GM18519 (cell line): Measurements from ENCODE around the gene ANKRD49.
A peak's percentile ranks its signal among the peaks of the same experiment; 100 is the strongest.

Experiments used
- ATAC-seq: cut with Tn5 transposase; IDR thresholded peaks from one replicate; pipeline ENCODE4 v1.9.1; 2021; ENCODE audit warnings: mild to moderate bottlenecking, moderate library complexity; ENCODE audit not compliant: unreplicated experiment, low FRiP score

The ANKRD49 gene, protein sequence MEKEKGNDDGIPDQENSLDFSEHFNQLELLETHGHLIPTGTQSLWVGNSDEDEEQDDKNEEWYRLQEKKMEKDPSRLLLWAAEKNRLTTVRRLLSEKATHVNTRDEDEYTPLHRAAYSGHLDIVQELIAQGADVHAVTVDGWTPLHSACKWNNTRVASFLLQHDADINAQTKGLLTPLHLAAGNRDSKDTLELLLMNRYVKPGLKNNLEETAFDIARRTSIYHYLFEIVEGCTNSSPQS

DNA sequence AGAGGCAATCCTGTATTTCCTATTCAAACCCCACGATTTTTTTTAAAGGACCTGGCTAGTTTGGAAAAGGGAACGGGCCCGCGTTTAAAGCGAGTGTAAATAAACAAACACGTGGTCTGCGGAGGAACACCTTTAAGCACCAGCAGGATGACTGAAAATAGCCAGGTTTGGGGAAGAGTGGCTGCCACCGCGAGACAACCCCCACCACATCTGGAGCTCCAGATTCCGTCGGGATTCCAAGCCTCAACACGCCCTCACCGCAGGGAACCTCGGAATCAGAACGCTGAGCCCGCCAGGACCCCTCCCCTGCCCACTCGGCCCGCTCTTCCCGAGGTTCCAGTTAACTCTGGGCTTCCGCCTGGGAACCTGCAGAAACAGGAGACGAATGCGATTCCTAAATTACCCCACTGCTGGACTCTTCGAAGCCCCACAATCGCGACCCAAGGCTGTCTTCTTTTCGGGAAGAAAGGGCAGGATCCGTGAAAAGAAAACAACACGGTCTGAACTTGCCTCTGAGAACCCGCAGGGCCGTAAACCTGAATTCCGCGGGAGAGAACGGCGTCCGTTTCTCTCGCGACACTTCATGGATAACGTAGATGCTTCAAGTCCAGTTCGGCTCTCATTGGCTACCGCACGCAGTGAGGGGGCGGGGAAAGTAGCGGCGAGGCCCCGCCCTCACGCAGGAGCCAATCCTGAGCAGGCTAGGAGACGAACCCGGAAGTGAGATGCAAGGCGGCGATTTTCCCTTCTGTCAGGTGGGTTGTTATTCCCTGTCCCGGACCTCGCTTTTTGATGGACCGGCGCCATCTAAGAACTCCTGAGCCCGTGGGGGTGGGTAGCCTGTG lies at the start of gene ANKRD49, which contains the start of gene MRE11:
Gene ANKRD49 (plus strand): TSS at position 704 of the 845 bp plus-strand sequence. CDS start 2,710 bp downstream, outside the sequence.
Gene MRE11 (minus strand): TSS at position 564 of the 845 bp plus-strand sequence. CDS start 1,043 bp downstream, outside the sequence.
- ATAC-seq, result peak; percentile 99

DNA sequence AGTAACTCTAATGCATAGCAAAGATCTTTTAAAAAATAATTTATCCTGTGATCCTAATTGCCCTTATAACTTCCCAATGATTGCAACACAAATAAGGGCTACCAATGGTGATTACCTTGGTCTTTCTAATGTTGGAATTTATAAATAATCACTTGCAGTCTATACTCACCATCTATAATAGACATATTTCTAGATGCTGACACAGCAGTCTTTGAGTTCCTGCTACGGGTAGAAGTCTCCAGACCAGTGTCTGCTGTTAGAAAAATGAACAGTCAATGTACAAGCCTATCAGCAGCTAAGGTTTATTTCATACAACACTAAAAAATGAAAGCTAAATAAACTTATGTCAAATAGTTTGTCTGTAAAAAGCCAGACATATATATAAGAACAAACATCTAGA lies 48.1 kb upstream of the ANKRD49 start:
- no peak for ATAC-seq

GRCh38 chr11:94447149-94447548 lies 46.6 kb upstream of the ANKRD49 start:
- no peak for ATAC-seq

DNA sequence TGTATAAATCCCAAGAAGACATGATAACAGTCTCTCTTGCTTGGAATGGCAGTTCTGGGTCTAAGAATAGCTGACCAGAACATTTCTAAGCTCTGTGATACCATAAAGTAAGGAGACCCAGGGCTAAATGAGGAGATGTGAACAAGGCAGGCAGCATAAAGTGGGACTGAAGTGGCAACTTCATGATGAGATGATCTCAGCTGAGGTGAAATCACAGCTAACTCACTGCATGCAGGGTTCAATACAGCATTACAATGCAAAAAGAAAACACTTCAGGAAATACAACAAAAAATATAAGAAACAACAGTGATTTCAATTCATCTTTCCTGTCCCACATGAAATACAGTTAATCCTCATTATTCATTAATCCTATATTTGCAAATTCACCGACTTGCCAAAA lies 44.8 kb upstream of the ANKRD49 start:
- ATAC-seq, result no peak

DNA sequence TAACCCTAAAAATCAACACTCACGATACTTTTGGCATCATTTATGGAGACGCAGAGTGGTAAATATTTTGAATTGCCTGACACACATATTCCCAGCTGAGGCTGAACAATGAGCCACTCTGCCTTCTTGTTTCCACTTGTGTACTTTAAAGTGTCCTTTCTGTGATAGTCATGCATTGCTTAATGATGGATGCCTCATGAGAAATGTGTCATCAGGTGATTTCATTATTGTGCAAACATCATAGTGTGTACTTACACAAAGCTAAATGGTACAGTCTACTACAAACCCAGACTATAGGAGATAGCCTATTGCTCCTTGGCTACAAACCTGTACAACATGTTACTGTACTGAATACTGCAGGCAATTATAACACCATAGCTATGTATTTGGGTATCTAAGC lies 44.3 kb upstream of the ANKRD49 start:
- ATAC-seq, result no peak

- no peak for ATAC-seq
Measured at GRCh38 chr11:94450048-94450447, 43.7 kb upstream of the ANKRD49 start.

GRCh38 chr11:94452988-94453387 lies 40.8 kb upstream of the ANKRD49 start:
- ATAC-seq, result no peak

- no peak for ATAC-seq
Measured at GRCh38 chr11:94454301-94454700, 39.5 kb upstream of the ANKRD49 start.

- no peak for ATAC-seq
Measured at GRCh38 chr11:94455861-94456260, 37.9 kb upstream of the ANKRD49 start.

GRCh38 chr11:94457118-94458029 lies 36.4 kb upstream of the ANKRD49 start:
- no peak for ATAC-seq

- no peak for ATAC-seq
Measured at GRCh38 chr11:94459576-94459975, 34.2 kb upstream of the ANKRD49 start.

DNA sequence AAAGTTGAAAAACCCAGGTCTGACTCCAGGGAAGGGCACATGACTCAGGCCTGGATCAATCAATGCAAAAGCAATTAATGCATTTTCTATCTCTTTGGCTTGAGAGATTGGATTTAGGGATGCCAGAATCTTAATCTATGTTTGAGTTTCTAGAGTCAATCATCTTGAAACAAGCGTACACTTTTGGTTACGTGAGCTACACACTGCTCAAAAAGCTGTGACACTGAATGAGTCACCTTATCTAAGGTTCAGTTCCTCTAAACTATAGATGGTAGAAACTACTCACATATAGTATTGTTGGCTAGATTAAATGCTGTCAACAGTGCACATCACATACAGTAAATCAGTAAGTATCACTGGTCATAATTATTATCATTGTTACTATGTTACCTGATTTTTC lies 24.4 kb upstream of the ANKRD49 start:
- ATAC-seq, result peak; percentile 92

DNA sequence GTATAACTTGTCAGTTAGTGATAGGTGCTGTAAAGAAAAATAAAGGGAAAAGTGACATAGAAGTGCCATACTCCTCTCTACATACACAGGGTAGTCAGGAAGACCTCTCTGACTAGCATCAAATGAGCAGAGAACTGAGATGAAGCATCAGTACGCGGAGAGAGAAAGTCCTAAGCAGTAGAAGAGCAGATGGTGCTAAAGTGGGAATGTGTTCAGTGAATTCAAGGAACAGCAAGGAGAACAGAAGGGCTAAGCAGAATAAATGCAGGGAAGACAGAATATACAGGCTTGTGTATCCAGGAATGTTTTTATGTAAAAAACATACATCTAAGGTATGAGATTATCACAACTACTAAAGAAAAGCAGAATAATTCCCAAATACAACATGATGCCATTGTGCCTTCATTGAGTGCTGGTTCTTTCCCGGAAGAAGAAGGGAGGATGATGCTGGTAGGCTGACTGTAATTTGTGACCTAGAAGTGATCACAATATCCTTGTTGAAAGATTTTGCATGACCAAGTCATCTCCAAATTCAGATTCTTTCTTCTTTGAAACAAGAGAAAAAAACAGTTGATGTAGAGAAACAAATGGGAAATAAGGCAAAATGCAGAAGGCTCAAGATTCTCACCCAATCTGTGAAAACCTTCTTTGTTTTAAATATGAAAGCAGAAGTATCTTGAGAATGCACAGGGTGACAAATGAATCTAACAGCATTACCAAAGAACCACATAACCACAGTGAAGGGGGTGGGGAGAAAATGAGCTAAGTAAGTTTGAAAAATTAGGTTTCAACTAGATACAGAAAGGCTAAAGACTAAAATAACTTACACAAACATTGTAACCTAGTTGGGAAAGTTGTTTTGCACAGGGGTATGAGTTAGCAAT lies 20.6 kb upstream of the ANKRD49 start:
- ATAC-seq, result peak; percentile 82

- ATAC-seq, result no peak
Measured at GRCh38 chr11:94477624-94478023, 16.2 kb upstream of the ANKRD49 start.

- no peak for ATAC-seq
Measured at GRCh38 chr11:94481342-94481741, 12.4 kb upstream of the ANKRD49 start.

DNA sequence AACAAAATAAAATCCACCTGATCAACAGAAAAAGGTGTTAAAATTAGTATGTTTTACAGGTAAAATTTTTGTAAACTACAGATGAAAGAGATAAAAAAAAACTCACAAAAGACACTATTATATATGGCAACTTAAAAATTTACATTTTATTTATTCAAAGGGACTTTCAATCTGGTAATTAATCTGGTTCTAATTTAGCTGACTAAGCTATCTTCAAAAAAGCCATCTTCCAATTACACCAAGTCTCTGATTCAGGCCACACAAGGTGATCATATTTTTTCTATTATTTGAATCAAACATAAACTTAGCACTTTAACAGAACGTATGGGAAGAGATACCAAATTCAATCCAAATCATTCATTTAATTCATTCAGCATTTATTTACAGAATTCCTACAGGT lies 7.7 kb upstream of the ANKRD49 start:
- ATAC-seq, result no peak

- ATAC-seq, result peak; percentile 43
Measured at GRCh38 chr11:94494126-94494680, 419 bp downstream of the ANKRD49 start.

GRCh38 chr11:94500181-94500580 lies 6.4 kb downstream of the ANKRD49 start:
- no peak for ATAC-seq

GRCh38 chr11:94501522-94501921 lies 7.7 kb downstream of the ANKRD49 start:
- no peak for ATAC-seq
